A549 treated with DMSO at 1 μM for 4 hours (cell line): ENCODE results near the gene POP4. TPM values are rescaled to one million over a fixed set of nuclear protein-coding genes. Genes with fewer than 3 reads are reported as not detected.

Experiments used
- total RNA-seq: library from RNA; stranded (reverse); fragments of 200-300 nt; extraction: Qiagen RNA extraction; gene quantifications from 5 replicates; pipeline ENCODE4 v1.2.3, GENCODE V29; 2022; ENCODE audit warnings: low read depth

Gene POP4, protein sequence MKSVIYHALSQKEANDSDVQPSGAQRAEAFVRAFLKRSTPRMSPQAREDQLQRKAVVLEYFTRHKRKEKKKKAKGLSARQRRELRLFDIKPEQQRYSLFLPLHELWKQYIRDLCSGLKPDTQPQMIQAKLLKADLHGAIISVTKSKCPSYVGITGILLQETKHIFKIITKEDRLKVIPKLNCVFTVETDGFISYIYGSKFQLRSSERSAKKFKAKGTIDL
- 196 to 202 TPM (median 197 TPM) in 5 replicates for total RNA-seq

DNA sequence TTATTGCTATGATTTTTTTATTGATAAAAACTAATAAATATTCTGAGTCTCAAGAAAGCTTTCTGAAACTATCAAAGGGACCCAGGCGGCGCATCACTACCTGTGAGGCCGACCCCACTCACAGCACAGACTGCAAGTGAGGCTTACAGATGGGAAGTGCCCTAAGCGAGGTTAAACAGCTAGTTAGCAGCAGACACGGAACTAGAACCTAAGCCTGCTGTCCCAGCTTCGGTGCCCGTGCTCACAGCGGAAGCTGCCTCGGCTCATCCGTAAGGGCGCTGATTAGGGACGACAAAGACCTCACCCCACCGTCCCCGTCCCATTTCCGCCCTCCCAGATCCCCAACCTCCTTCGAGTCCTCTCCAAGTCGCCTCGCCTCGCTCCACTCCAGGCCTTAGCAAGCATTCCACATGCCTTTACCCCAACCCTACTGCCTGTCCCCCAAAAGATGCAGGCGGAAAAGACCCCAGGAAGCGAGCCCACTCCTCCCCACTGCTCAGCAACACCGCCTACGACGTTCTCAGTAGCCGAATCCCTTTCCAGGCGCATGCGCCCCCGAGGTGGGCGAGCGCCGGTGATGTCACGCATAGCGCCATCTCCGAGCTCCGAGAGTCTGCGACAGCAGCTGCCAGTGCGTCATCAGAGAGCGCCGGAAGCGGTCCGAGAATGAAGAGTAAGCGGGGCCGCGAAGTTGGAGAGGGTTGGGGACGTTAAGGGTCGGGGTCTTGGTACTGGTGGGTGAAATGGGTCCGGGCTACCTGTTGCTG lies at the start of gene POP4:
POP4 (plus strand) TSS at position 631 of the 767 bp plus-strand sequence; CDS start at position 667, 36 bp downstream.

DNA sequence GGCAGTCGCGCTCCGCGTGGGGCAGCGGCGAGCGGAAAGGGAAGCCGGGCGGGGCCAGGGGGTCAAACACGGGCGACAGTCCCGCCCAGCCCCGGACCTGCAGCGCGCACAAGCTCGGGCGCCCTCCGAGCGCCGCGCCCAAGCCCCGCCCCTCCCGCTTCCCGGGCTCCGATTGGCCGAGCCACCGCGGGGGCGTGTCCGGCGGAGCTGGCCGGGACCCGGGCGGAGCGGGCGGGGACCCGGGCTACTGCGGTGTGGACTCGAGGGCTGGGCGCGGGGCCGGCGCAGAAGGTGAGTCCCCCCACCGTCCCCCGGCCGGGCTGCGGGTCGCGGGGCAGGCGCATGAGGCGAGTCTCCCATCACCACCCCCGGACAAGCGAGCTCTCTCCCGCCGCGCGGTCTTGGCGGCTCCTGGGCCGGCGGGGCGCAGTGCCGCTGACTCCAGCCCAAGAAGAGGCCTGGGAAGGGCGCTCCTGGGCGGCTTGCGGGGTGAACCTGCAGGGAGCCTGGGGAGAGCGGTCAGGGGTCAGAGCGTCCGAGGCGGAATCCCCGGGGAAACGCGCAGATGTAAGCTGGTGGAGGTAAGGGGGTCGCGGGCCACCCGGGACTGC lies 59.2 kb downstream of the POP4 start, which contains the start of gene PLEKHF1:
PLEKHF1 (plus strand) TSS at position 247 of the 611 bp plus-strand sequence. CDS start 8,379 bp downstream, outside the sequence.

Other genes with a start within 250 kb of the POP4 start
- gene VSTM2B, start 80.3 kb upstream of the POP4 start, total RNA-seq = not detected in 5 replicates
- 9.0 to 10.6 TPM (median 9.4 TPM) in 5 replicates for gene PLEKHF1, start 59.2 kb downstream of the POP4 start, total RNA-seq
- gene C19orf12, start 109.0 kb downstream of the POP4 start, total RNA-seq = 36.9 to 52.0 TPM (median 49.1 TPM) in 5 replicates
- gene CCNE1, start 205.7 kb downstream of the POP4 start, total RNA-seq = 25.8 to 32.8 TPM (median 27.8 TPM) in 5 replicates